DMS79 (cell line): ENCODE data around the gene TJP1.
"Not testable (repeated sequence)": the region's sequence is repeated elsewhere in the genome, so short reads cannot be mapped to it uniquely, and the experiment has no call there.

ENCODE experiments used
- DNase-seq: peaks from one replicate; lab custom pipeline; 2025; lab: John Stamatoyannopoulos, UW

The TJP1 gene

DNA sequence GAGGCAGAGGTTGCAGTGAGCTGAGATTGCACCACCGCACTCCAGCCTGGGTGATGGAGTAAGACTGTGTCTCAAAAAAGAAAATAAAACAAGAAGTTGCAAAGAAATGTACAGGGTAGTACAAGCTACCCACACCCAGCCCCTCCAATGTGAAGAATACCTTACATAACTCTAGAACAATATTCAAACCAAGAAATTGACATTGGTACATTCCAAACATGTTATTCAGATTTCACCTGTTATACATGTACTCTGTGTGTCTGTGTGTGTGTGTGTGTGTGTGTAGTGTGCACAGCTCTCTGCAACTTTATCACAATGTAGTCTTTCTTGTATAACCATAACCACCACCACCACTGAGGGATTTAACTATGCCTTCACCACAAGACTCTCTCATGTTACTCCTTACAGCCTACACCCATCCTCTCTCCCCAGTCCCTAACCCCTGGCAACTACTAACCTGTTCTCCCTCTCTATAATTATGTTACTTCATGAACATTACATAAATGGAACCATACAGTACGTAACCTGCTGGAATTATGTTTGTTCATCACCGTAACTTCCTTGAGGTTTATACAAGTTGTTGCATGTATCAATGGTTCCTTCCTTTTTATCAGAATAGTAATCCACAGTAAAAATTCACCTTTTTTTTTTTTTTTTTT, 16.2 kb upstream of the TJP1 start:
- no peak for DNase-seq

DNA sequence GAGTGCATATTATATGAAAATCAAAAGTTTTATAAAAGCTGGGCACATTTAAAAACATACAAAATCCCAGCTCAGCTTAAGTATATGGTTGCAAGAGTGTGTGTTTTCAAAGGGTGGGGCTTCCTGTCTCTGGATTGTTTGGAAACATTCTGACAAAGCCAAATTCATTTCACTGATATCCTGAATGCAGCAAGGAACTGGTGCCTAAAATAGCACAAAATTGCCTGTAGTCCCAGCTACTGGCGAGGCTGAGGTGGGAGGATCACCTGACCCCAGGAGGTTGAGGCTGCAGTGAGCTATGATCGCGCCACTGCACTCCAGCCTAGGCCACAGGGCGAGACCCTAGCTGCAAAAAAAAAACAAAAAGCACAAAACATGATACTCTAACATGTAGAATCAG, 13.0 kb upstream of the TJP1 start:
- no peak for DNase-seq

DNA sequence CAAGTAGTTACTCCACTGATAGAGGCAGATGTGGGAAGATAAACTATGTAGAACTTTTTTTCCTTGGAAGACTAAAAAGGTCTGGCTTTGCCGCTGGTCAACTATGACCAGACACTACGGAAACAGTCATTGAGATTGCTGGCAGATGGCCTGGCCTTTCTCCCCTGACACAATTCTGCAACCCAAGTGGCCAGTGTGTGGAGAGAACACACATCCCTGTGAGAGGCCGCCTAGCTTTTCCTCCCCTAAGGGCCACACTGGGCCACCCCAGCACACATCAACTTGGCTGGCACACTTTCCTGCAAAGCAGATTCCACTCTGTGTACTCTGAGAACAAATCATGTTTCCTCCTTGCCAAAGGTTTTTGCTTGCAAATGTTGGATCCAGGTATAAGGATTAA, 10.4 kb upstream of the TJP1 start:
- no peak for DNase-seq

DNA sequence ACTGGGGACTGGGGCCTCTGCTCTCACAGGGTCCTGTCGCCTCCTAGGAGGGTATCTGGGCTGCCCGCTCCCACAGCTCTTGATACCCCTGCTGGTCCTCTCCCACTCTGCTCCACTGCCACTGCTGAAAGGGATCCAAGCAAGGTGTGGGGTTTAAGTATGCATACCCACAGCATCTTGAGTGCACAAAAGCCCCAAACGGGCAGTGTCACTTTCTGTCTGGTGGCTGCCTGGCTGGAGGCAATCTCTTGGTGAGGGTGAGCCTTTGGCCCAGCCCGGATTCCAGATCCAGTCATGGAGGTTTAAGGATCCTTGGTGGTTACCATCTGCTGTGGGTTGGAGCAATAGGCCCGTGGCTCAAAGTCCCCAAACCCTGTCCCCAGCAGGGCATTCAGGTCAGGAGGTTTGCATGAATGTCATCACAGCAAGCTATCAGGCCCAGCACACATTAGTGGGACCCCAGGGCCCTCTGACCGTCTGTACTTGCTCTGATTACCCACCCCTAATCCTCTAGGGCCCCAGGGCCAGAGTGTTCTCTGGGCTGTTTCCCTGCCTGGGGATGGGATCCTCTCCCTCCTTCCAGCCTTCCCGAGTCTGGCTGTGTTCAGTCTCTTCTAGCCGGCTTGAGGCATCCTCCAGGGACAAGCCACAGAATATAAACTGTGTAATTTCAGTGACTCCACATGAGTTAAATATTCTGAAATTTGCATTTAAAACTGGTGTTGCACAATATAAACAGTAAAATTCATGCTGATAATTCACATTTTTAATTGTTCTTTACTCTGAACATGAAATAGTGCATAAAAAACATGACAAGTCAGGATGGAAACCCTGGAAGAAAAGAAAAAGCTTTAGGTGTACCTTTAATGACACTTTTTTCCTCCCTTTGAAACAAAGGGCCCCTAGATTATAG, 4.9 kb upstream of the TJP1 start:
- DNase-seq: no peak

DNA sequence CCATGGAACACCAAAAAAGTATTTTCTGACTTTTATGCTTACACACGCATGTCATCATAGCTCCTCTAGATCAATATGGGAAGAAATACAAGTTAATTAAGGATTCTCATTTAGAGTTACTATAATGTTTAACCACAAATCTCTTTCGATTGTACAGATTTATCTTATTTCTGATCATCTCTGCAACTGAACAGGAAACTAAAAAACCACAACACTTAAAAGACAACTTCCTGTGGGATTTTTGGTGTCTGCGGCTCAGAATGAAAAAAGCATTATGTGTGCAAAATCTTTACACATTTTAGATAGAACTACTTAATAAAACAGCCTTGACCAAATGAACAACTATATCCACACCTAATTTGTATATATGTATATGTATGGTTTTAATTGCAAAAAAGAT, 3.0 kb upstream of the TJP1 start:
- DNase-seq: no peak

DNA sequence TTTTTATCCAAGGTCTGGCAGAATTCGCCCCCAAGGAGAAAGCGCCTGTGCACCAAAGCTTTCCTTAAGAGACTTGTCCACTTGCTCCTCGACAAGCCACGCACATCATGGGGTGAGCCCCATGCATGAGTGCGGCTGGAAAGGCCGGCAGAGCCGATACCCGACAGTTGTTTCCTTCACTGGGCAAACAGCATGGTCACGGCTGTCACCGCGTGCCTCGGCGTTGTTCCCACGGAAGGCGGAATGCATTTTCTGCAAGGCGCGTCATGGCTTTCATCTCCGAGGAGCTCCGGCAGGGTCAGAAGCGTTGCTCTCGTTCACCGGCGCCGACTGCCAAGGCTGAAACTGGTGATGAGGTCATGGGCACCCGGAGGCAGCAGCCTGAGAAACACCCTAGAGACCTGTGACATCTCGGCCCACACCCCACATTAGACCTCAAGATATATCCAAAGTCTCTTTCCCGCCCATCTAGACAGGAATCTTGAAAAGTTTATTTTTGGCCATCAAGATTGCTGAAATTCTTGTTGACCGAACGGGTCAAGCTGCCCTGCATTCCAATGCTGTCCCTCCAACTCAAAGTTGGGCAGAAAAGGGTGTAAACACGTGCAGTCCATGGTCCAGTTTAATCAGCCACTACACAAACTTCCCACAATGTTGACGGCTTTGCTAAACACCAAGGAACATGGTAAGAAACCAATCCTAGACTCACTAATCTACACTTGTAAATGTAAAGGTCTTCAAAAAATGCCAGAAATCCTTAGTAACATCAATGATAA, 604 bp upstream of the TJP1 start:
- no peak for DNase-seq

DNA sequence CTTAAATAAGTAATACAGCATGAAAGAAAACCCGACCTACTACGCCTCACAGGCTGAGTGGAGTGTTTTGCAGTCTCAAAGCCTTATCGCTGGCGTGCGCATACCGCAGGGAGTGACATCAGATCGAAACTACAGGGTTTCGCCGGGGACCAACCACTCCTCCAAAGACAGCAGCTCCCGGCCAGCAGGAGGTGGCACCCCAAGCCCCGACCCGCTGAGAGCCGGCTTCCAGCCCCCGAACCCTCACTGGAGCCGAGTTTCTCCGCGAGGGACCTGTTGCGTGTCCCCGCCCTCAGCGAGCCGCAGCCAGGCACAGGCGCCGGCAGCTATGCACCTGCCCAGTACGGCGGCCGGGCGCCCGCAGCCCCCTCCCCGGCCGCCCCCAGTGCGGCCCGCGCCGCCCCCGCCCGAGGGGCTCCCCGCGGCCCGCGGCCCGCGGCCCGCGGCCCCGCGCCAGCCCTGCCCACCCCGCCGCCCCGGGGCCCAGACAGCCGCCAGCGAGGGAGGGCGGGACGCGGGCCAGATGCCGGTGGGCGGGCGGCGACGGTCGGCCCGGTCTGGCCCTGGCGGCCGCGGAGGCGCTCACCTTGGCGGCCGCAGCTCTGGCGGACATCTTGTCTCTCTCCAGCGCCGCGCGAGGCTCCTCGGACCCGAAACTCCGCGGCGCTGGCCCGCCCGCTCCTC, 710 bp downstream of the TJP1 start:
- no peak for DNase-seq

DNA sequence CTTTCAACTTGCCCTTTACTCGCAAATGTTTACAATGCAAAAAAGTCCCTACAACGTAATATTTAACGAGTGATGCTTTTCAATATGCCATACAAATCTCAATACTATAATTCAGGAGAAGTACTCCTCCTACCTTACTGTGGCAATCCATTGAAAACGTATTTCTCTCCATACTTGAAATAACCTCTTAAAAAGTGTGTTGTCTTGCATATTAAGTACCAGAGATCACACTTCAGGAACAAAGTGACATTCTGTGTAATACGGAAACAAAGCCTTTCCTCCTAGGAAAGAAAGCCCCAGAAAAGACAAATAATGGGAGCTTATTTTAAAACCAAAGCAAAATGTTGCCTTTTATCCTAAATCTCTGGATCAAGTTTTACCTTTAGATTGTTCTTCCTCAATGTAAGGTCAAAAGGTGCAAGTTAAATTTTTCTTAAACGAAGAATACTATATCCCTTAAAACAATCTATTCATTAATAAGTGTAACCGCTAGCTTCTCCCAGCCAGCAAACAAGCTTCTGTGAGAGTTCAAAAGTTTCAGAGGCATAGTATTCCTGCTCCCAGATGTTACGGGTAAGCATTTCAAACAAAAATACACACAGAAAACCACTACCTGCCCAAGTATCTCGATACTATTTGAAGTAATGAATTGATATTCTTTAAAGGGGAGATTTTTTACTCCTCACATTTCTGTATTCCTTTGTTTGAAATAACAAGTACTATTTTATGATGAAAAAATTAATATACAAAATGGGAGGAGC, 1.7 kb downstream of the TJP1 start:
- no peak for DNase-seq

DNA sequence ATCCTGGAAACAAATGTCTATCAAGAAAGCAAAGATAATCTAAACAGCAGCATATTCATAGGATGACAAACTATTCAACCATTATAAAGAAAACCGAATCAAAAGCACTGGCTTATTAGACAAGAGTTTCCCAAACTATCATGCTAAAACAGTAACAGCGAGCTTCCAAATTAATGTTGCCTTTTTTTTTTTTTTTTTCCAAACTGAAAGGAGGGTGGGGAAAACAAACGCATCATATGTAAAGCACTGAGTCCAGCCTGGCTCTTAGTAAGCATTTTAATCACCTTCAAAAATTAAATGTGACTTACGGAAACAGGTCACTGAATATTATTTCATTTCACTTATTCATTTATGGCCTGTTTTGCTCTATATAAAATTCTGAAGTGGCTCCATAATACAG, 2.3 kb downstream of the TJP1 start:
- DNase-seq: no peak

DNA sequence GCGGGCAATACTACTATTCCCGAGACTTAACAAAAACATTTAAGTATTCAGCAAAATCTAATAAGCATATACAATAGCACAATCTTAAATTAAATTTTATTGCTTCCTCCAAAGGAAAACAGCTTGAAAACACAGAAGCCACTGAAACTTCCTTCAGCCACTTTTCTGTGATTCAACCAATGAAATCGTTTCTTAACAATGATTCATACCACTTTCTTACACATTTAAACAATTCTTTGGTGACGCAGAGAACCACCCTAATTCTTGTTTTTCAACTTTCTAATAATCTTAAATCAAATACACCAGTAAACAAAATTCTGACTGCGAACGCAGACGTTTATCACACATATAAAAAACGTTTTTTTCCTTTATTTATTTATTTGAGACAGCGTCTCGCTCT, 4.1 kb downstream of the TJP1 start:
- DNase-seq: no peak

DNA sequence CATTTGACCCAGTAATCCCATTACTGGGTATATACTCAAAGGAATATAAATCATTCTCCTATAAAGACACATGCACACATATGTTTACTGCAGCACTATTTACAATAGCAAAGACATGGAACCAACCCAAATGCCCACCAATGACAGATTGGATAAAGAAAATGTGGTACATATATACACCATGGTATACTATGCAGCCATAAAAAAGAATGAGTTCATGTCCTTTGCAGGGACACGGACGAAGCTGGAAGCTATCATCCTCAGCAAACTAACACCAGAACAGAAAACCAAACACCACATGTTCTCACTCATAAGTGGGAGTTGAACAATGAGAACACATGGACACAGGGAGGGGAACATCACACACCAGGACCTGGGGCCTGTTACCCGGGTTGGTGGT, 4.8 kb downstream of the TJP1 start:
- DNase-seq: not testable (repeated sequence)

DNA sequence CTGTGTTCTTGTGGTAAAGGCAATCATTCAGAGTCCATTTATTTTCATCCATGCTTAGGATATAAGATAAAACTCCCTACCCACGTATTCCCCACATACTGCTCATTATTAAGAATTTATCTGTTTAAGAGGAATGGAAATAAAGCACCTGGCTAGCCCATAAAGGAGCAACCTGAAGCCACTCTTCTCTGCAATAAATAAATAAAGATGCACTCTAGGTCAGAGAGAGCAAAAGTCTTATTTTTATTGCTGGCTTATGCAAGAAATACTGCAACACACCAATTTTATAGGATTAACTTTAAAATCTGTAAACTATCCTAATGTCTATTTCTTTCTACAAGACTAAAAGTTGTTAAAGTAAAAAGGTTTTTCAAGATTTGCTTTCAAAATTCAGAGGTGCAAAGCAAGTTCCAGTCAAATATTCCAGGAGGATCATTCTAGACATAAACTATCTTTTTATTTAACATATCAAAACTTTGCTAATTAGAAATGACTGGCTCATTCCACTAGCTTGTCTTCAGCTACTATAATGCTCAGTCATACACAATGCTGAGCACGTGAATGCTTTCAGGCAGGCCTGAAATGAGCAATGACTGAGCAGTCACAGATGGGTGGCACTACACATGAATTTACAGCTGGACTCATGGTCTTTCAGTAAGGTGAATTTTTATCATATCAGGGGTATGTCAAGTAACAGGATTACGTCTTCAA, 7.1 kb downstream of the TJP1 start:
- DNase-seq: no peak

DNA sequence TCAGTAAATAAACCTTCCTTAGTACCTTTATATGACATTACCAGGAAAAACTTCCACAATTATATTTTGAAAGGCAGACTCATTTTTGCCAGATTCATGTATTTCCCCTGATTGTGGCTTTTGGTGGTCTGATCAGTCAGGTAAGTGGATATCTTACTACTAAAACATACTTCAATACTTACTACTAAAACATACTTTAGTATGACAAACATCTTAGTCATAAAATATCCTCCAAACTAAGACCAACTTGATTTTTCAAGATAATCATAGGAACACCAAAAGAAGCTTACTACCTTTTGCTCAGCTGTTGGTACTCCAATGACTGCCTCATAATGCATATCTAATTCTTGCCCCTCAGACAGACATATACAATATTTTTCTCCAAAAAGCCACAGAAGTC, 9.3 kb downstream of the TJP1 start:
- no peak for DNase-seq

DNA sequence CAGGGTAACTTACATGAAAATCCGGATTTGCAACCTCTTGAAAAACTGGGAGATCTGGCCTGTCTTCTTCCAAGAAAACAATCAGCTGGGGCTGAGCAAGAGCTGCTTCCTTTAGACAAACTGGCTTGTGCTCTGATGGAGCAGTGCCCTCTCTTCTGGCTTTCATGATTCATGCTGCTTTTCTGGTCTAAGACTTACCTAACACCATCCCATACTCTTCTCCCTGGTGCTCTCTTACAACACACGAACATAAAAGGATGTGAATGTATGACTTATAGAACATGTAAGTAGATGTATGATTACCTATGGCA, 9.9 kb downstream of the TJP1 start:
- DNase-seq: no peak

DNA sequence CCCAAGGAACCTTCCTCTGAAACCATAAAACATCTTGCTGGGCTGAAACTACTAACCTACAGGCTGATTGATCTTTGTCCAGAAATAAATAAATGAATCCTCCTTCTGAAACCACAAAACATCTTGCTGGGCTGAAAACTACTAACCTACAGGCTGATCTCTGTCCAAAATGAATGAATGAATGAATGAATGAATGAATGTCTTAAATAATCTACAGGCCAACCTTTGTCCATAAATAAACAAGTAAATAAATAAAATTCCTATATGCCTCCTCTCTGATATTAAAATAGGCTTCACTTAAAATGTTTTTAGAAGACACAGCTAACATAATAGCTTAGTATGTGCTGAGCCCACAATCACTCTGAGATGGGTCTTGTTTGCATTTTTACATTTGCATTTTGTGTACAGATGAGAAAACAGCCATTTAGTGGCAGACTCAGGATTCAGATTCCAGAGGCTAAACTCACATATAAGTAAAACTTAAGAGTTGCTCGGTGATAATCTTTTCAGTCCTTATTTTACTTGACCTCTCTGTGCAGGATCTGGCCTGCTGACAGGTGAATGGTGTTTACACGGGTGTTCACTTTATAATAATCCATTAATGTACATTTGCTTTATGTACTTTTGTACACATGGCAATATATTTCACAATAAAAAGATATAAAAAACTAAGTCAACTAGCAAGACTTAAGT, 10.4 kb downstream of the TJP1 start:
- no peak for DNase-seq

DNA sequence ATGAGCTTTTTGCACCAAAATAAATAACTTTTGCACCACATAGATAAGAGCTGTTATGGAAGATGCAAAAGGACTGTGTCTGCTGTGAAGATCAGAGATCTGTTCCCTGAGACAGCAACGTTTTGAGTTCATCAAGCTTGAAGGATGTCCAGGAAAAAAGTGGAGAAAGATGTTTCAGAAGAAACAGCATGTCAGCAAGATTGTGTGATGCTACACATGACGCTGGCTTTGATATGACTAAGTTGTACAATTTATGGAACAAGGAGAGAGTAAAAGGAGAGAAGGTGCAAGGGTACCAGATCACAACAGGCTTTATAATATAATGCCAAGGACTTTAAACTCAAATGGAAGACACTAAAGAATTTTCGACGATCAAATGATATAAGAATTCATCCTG, 16.6 kb downstream of the TJP1 start:
- no peak for DNase-seq

DNA sequence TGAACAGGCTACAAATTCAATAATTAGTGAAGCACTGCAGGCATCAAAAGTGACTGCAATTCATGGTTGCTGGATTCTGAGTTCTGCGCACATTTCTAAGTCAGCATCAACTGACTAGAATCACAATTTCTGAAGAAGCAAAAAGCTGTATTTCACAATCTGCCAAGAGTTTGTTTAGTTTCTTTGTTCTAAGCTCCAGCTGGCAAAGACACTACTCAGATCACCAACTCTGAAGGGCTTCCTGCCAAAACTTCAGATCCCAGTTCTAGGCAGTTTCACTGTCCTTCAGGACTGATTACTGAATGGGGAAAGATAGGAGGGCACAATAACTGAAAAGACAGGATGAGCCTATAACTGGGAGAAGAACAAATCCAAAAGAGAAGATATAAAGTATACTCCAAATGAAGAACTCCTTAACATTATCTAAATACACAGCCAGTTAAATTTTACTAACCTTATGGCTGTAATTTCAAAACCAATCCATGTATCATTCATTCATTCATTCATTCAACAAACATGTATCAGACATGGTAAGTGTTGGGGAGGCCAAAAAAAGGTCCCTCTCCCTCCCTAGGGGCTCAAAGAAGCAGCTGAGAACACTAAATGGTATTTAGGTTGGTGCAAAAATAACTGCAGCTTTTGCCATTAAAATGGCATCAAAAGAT, 17.1 kb downstream of the TJP1 start:
- DNase-seq: no peak

DNA sequence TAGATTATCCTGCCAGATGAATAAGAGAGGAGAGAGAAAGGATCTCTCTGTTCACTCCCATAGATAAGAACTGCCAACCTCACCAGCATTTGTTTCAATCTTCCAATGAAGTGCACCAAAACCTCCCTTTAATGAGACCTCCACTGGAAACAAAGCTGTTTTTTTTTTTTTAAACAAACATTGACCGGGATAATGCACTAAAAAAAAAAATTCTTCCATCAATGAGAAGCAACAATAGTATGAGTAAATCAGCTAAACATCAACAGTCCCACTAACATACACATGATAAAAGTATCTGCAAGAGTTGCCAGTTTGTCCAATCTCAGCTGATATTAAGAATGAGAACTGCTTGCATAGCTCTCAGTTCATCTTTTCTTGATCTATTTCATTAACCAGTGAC, 19.9 kb downstream of the TJP1 start:
- DNase-seq: no peak

DNA sequence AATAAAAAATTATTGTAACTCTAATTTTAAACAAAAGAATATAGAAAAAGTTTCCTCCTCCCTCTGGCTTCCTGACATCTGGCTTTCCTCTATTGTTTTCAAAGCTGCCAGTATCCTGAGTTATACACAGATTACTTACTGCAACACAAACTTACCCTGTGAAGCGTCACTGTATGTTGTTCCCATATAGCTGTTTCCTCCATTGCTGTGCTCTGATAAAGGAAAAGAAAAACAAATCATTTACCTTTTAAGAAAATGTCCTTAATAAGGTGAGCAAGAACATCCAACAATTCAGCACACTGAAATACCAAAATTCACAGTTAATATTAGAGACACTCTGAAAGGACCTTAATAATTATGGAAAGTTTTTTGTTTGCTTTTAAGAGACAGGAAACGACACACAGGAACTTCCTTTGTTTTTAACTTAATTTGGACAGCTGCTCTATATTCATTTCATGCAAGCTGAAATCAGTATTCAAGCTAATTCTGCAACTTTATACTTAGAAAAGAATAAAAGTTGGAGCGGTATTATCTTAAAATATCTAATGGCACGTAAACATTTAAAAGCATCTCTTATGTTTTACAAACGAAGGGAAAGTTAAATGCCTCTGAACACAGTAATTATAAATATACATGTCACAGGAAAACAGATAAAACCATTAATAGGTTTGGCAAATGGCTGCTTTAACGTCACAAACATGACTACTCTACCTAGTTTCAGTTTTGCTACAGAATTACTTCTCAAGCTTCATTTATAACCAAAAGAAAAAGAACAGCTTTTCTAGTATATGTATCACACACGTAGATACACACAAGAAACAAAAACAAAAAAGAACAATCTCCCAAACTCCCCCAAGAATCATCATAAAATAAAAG, 21.5 kb downstream of the TJP1 start:
- DNase-seq: no peak
